NT2/D1 (cell line): ENCODE data around the gene DEPDC4.

Experiments used
- YY1 ChIP-seq: IDR thresholded peaks from 2 replicates; pipeline ENCODE4 v1.6.1; 2011; ENCODE audit not compliant: insufficient read length, insufficient read depth
- ZNF274 ChIP-seq: IDR thresholded peaks from 2 replicates; pipeline ENCODE4 v1.6.1; 2011; ENCODE audit warnings: mild to moderate bottlenecking, low read depth, low read length

DNA sequence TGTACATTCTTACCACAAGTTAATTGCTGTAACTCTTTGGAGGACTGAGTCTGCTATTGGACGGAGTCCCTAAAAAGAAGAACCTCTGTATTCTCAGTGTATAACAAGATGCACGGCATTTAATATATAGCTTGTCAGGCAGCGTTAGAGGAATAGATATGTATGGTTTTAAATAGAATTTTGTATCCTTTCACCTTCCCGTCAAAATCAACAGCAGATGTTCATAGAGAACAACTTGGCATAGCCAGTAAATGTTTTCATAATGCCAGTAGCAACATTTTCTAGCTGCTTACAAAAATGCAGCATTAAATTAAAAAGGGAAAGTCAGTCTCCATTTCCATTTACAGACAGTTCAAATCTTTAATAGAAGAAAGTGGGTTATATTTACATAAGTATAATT, 6.9 kb upstream of the DEPDC4 start:
- TF ChIP-seq YY1 = no peak
- no peak for TF ChIP-seq ZNF274
